Liver (tissue), 5 donors: ENCODE data around the gene BOLL. TPM values are rescaled to one million over a fixed set of nuclear protein-coding genes. Genes with fewer than 3 reads are reported as not detected.

ENCODE experiments used
- EGR1 ChIP-seq, 2 donors: IDR thresholded peaks; 2 replicates each; pipeline ENCODE4 v1.6.1; 2016 to 2018; ENCODE audit warnings: antibody characterized with exemption in 2 of 2, low read depth in 2 of 2
- FOXA1 ChIP-seq: IDR thresholded peaks from 2 replicates; pipeline ENCODE4 v1.6.1; 2016; ENCODE audit warnings: antibody characterized with exemption
- HNF4A ChIP-seq, 2 donors: conservative IDR thresholded peaks; 2 replicates each; pipeline ENCODE4 v1.6.1; 2016; ENCODE audit warnings: antibody characterized with exemption in 2 of 2, mild to moderate bottlenecking in 2 of 2
- JUND ChIP-seq, 2 donors: IDR thresholded peaks; 2 replicates each; pipeline ENCODE4 v1.6.1; 2016; ENCODE audit warnings: antibody characterized with exemption in 2 of 2
- polyA plus RNA-seq, 2 donors: library from polyadenylated mRNA; stranded (reverse) in 1 of 2; unstranded in 1 of 2; fragments of 200-250 nt in 1 of 2; fragments of >200 nt in 1 of 2; fragmentation: Nextera tagmentation in 1 of 2; extraction: Ambion mirVana in 1 of 2; gene quantifications; one replicate each; pipeline versions ENCODE4 v1.2.1 to v1.2.3, GENCODE V29; 2013 to 2015
- total RNA-seq, 2 donors: library from RNA; depleted of rRNA; stranded (reverse); fragments of >200 nt; gene quantifications; one replicate each; pipeline ENCODE4 v1.2.3, GENCODE V29; 2014
- TF ChIP-seq, protein P1 (sequence below): IDR thresholded peaks from 2 replicates; pipeline ENCODE4 v1.6.1; 2016; ENCODE audit warnings: antibody characterized with exemption, mild to moderate bottlenecking
- donor health status: healthy.
- donor health status: healthy.
- donor health status: healthy.

Gene BOLL
- total and polyA plus RNA-seq, 4 donors: not detected

DNA sequence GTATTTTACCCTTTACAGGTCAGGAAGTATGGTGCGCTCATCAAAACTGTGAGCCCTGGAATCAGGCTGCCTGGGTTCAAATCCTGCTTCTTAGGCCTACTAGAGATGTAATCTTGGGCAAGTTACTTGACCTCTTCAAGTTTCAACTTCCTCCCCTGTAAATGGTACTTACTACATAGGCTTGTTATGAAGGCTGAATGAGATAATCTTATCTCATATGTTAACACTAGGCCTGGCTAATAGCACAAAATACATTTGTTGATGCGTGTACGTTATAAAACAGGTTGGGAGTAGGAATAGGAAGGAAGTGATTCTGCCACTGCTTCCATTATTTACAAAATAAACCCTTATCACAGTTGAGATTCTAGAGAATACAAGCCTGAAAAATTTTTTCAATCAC is 108.1 kb downstream of the BOLL start (continued):
- TF ChIP-seq, protein P1, sequence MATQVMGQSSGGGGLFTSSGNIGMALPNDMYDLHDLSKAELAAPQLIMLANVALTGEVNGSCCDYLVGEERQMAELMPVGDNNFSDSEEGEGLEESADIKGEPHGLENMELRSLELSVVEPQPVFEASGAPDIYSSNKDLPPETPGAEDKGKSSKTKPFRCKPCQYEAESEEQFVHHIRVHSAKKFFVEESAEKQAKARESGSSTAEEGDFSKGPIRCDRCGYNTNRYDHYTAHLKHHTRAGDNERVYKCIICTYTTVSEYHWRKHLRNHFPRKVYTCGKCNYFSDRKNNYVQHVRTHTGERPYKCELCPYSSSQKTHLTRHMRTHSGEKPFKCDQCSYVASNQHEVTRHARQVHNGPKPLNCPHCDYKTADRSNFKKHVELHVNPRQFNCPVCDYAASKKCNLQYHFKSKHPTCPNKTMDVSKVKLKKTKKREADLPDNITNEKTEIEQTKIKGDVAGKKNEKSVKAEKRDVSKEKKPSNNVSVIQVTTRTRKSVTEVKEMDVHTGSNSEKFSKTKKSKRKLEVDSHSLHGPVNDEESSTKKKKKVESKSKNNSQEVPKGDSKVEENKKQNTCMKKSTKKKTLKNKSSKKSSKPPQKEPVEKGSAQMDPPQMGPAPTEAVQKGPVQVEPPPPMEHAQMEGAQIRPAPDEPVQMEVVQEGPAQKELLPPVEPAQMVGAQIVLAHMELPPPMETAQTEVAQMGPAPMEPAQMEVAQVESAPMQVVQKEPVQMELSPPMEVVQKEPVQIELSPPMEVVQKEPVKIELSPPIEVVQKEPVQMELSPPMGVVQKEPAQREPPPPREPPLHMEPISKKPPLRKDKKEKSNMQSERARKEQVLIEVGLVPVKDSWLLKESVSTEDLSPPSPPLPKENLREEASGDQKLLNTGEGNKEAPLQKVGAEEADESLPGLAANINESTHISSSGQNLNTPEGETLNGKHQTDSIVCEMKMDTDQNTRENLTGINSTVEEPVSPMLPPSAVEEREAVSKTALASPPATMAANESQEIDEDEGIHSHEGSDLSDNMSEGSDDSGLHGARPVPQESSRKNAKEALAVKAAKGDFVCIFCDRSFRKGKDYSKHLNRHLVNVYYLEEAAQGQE: no peak
- TF ChIP-seq JUND (IDR thresholded peaks at IDR 0.05): no peak
- TF ChIP-seq FOXA1: no peak
- no peak for TF ChIP-seq HNF4A (conservative IDR thresholded peaks at IDR 0.05)
- TF ChIP-seq EGR1 (IDR thresholded peaks at IDR 0.05; ENCODE audit: low read depth in 2 of 2): no peak

Other genes with a start within 250 kb of the BOLL start
- 1 to 10 TPM; 1.1 to 4.2 TPM for gene RFTN2, start 109.7 kb downstream of the BOLL start, total RNA-seq
- gene RFTN2, start 109.7 kb downstream of the BOLL start, polyA plus RNA-seq: 1 to 10 TPM in 1 of 2 donors, under 1 TPM in 1; 0.40 to 1.3 TPM
- gene MARS2, start 80.0 kb downstream of the BOLL start, total RNA-seq: 10 to 100 TPM in 1 of 2 donors, 1 to 10 TPM in 1; 6.8 to 12.3 TPM
- 10 to 100 TPM in 1 of 2 donors, 1 to 10 TPM in 1; 3.7 to 10.5 TPM for gene MARS2, start 80.0 kb downstream of the BOLL start, polyA plus RNA-seq
- gene PLCL1, start 19.3 kb upstream of the BOLL start, total RNA-seq: under 1 TPM; 0.51 to 0.59 TPM
- gene PLCL1, start 19.3 kb upstream of the BOLL start, polyA plus RNA-seq: under 1 TPM; 0.08 to 0.12 TPM